K562 (cell line): ENCODE measurements around the gene MRPL41. TPM values are rescaled to one million over a fixed set of nuclear protein-coding genes. Genes with fewer than 3 reads are reported as not detected.

ENCODE experiments used
- C11orf30 ChIP-seq: fragments of 450-650 bp; IDR thresholded peaks from 2 replicates; pipeline ENCODE4 v1.6.1; 2016; ENCODE audit warnings: low read depth, mild to moderate bottlenecking
- CBFA2T3 ChIP-seq: fragments of 450-650 bp; IDR thresholded peaks from 2 replicates; pipeline ENCODE4 v1.6.1; 2017
- COPS2 ChIP-seq: fragments of 450-650 bp; conservative IDR thresholded peaks from 2 replicates; pipeline ENCODE4 v1.6.1; 2016; ENCODE audit warnings: mild to moderate bottlenecking, moderate library complexity
- GTF2F1 ChIP-seq: IDR thresholded peaks from 2 replicates; pipeline ENCODE4 v1.6.1; 2011; ENCODE audit warnings: low read depth, low read length, improper control_type of control experiment
- HNRNPK ChIP-seq: fragments of 200-400 bp; formaldehyde crosslinking; IDR thresholded peaks from one replicate; pipeline ENCODE4 v1.6.1; 2018; ENCODE audit warnings: mild to moderate bottlenecking, low read depth, low read length; ENCODE audit not compliant: poor library complexity, severe bottlenecking
- HOXB6 ChIP-seq: fragments of 250-450 bp; sonication (Bioruptor Pico); IDR thresholded peaks from 2 replicates; pipeline ENCODE4 v1.5.1; 2022; ENCODE audit warnings: mild to moderate bottlenecking, borderline replicate concordance
- MTA3 ChIP-seq: fragments of 450-650 bp; formaldehyde crosslinking; IDR thresholded peaks from 2 replicates; pipeline ENCODE4 v1.6.1; 2017; ENCODE audit warnings: mild to moderate bottlenecking, borderline replicate concordance
- PBX2 ChIP-seq, 2 experiments: IDR thresholded peaks in 1 of 2; conservative IDR thresholded peaks in 1 of 2; 2 replicates each; pipeline ENCODE4 v1.6.1; 2016; ENCODE audit warnings: low read depth in 2 of 2, mild to moderate bottlenecking in 1 of 2, missing compliant biosample characterization in 1 of 2, missing genetic modification characterization in 1 of 2, moderate library complexity in 1 of 2
- PML ChIP-seq: IDR thresholded peaks from 2 replicates; pipeline ENCODE4 v1.6.1; 2012; ENCODE audit warnings: low read length, inconsistent platforms
- POLR2AphosphoS2 ChIP-seq: IDR thresholded peaks from 2 replicates; pipeline ENCODE4 v1.6.1; 2012; ENCODE audit warnings: low read length, improper control_type of control experiment
- SMAD1 ChIP-seq: fragments of 150-350 bp; IDR thresholded peaks from 2 replicates; pipeline ENCODE4 v1.6.1; 2014; ENCODE audit warnings: low read length, low read depth; ENCODE audit not compliant: partially characterized antibody
- XRCC3 ChIP-seq: fragments of 450-650 bp; IDR thresholded peaks from 2 replicates; pipeline ENCODE4 v1.6.1; 2017; ENCODE audit warnings: mild to moderate bottlenecking, moderate library complexity
- ZBTB40 ChIP-seq, 2 experiments: fragments of 450-650 bp in 1 of 2; sonication (generic) in 1 of 2; formaldehyde crosslinking in 1 of 2; IDR thresholded peaks; 2 replicates each; pipeline versions ENCODE4 v1.7.1 to v1.9.0; 2016 to 2022; ENCODE audit warnings: inconsistent platforms in 1 of 2, mild to moderate bottlenecking in 1 of 2, missing genetic modification reagents in 1 of 2
- ZKSCAN3 ChIP-seq: fragments of 250-450 bp; sonication (Bioruptor Pico); IDR thresholded peaks from 2 replicates; pipeline ENCODE4 v1.4.0; 2020
- ZNF584 ChIP-seq: fragments of 200-800 bp; sonication (Bioruptor generic); IDR thresholded peaks from 2 replicates; pipeline ENCODE4 v1.6.1; 2016; ENCODE audit warnings: low read depth, mild to moderate bottlenecking, missing genetic modification characterization, missing compliant biosample characterization
- ZNF76 ChIP-seq: fragments of 250-450 bp; sonication (Bioruptor Pico); IDR thresholded peaks from 2 replicates; pipeline ENCODE4 v1.4.0; 2020; ENCODE audit warnings: mild to moderate bottlenecking, moderate library complexity, borderline replicate concordance
- polyA plus RNA-seq, 8 experiments: library from polyadenylated mRNA; depleted of rRNA in 4 of 8; stranded (reverse) in 5 of 8; unstranded in 3 of 8; fragments of >200 nt; fragmentation: Nextera tagmentation in 2 of 8; fragmentation: Illumina TruSeq in 1 of 8; extraction: Ambion mirVana in 2 of 8; extraction: Trizol in 1 of 8; gene quantifications; 2 replicates each; pipeline versions ENCODE4 v1.2.1 to v1.2.3, GENCODE V29; 2011 to 2014; ENCODE audit warnings: inconsistent platforms in 1 of 8, missing spikeins in 1 of 8
- total RNA-seq, 7 experiments: library from RNA; depleted of rRNA in 6 of 7; stranded (reverse); fragments of >200 nt in 6 of 7; fragmentation: Illumina TruSeq in 2 of 7; extraction: Trizol in 2 of 7; gene quantifications; 2 replicates each; pipeline versions ENCODE4 v1.2.1 to v1.2.3, GENCODE V29; 2011 to 2021; ENCODE audit warnings: low replicate concordance in 1 of 7

The MRPL41 gene
- total and polyA plus RNA-seq, 9 of the 15 experiments (the other 6 are each of a cell fraction or from before 2014, with no cell fraction given) = 2.6 to 259 (median 21.6) TPM

- TF ChIP-seq ZBTB40 (IDR thresholded peaks at IDR 0.05) (0 out of 2 replicates have a peak, but pooled peaks have one; percentile 16), ZBTB40 (CRISPR knock-in tag; IDR thresholded peaks at IDR 0.05) (no peak), ZKSCAN3 (no peak), MTA3 (peak; percentile 70; the same call in 1 of the 2 replicates), CBFA2T3 (no peak), PBX2 (CRISPR knock-in tag; IDR thresholded peaks at IDR 0.05; ENCODE audit: low read depth) (no peak), PBX2 (tag; conservative IDR thresholded peaks at IDR 0.05; ENCODE audit: low read depth) (peak; percentile 67), ZNF584 (CRISPR knock-in tag) (no peak), POLR2AphosphoS2 (no peak), XRCC3 (no peak), SMAD1 (no peak), GTF2F1 (no peak), HNRNPK (no peak), HOXB6 (CRISPR knock-in tag) (no peak), ZNF76 (CRISPR knock-in tag) (no peak), COPS2 (no peak), C11orf30 (peak; percentile 60; the same call in 1 of the 2 replicates), PML (no peak)
Observed at GRCh38 chr9:137511758-137512463, 39.8 kb upstream of the MRPL41 start (continued).
